ENCODE results near the gene AMPH. TPM values are rescaled to one million over a fixed set of nuclear protein-coding genes. Genes with fewer than 3 reads are reported as not detected.
A peak's percentile ranks its signal among the peaks of the same experiment; 100 is the strongest.
"Not testable (repeated sequence)": the region's sequence is repeated elsewhere in the genome, so short reads cannot be mapped to it uniquely, and the experiment has no call there.

Gene AMPH
- total RNA-seq, 2 experiments from 2014 or later, result not detected

DNA sequence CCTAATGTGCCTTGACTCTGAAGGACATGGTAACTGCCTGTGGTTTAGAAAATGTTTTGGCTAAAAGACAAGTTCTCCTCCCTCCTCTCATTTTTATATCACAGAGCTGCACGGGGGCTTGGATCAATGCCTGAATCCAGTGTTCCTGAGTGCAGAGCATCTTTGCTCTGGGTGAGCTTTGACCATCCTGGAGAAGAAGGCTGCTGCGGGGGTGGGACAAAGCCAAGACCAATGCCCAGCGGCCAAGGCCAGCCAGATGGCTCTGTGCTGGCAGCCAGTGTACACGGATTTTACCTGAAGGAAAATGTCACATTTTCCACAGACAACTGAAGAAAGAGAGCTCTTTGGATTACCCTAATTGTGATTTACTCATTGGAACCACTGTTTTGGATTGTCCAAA, 255.7 kb downstream of the AMPH start:
- Mint-ChIP-seq H3K27ac (no peak overlapping the region), H3K9me3 (ENCODE audit: low read depth) (no peaks in the 10 kb centered on the region), H3K27me3 (no peaks in the 10 kb centered on the region), H3K4me3 (no peak overlapping the region), H3K4me1 (peaks cover 20% of the 10 kb centered on the region), H3K36me3 (peaks cover 33% of the 10 kb centered on the region)
- CTCF ChIA-PET, result interaction anchor here (0.9 to 6.2 kb wide), 4 partner anchors 9 to 270 kb away, joined by 3 to 54 read pairs (median 4); no protein-coding TSS in a partner anchor
- no peak for DNase-seq
- no peak for ATAC-seq

DNA sequence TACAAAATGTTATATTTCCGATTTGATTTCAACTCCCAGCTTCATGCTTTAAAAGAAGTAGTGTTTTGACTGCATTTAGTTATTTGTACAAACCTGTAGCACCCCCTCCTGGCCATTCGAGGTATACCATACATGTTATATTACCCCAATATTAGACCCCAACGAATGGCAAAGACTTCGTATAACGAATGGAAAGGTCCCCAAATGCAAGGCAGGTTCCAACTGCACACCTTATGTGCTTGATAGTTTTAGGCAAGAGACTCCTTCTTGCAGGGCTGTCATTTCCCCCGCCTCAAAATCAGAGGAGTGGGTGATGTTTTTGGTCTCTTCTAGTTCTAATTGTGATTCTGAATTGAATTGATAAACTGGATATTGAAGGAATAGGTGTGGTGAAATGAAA, 256.7 kb downstream of the AMPH start:
- Mint-ChIP-seq H3K36me3 (peaks cover 26% of the 10 kb centered on the region), H3K4me1 (peaks cover 29% of the 10 kb centered on the region), H3K9me3 (ENCODE audit: low read depth) (no peaks in the 10 kb centered on the region), H3K27ac (no peak overlapping the region), H3K27me3 (no peaks in the 10 kb centered on the region), H3K4me3 (no peak overlapping the region)
- peak; percentile 67 for DNase-seq
- CTCF ChIA-PET, result interaction anchor here (0.7 to 6.2 kb wide), 25 partner anchors 9 to 304 kb away, joined by 3 to 54 read pairs (median 4); no protein-coding TSS in a partner anchor
- no peak for ATAC-seq

DNA sequence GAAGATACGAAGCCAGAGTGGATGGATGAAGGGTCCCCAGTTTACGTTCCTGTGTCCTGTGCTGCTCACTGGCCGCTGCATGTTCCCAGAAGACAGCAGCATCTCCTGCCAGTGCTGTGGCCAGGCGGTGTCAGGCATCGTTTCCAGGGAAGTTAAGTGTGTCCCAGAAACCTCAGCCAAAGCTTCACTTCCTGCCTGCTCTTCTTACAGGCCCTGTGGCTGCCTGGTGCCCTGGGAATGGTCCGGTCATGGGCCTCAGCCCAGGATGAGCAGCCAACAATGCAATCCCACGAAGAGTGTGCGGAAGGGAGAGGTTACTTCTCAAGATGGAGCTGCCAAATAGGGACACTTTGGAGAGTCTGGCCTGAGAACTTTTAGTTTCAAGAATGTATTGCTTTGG, 258.0 kb downstream of the AMPH start:
- Mint-ChIP-seq H3K27me3 (no peaks in the 10 kb centered on the region), H3K4me1 (peaks cover 40% of the 10 kb centered on the region), H3K27ac (no peak overlapping the region), H3K36me3 (peaks cover 22% of the 10 kb centered on the region), H3K9me3 (ENCODE audit: low read depth) (no peaks in the 10 kb centered on the region), H3K4me3 (no peak overlapping the region)
- DNase-seq (no peak), ATAC-seq (no peak)
- CTCF ChIA-PET, result interaction anchor here (1.6 to 6.2 kb wide), 4 partner anchors 157 to 265 kb away, joined by 5 to 54 read pairs (median 18); no protein-coding TSS in a partner anchor

DNA sequence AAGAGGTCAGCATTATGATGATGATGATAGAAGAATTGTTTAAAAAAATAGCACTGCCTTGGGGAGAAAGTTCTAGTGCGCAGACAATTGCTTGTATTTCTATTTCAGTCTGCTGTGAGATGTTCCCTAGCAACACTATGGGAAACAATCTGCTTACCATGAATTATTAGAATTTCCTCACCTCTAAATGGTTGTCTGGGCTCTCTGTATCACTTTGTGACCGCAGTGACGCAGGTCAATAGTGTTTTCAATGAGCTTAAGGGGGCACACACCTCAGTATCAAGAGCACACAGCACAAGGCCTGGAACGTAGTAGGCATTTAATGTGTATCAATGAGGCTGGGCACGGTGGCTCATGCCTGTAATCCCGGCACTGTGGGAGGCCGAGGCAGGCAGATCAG, 258.9 kb downstream of the AMPH start:
- Mint-ChIP-seq H3K27ac (no peak overlapping the region), H3K4me1 (peaks cover 49% of the 10 kb centered on the region), H3K27me3 (no peaks in the 10 kb centered on the region), H3K4me3 (no peak overlapping the region), H3K36me3 (peaks cover 19% of the 10 kb centered on the region), H3K9me3 (ENCODE audit: low read depth) (no peaks in the 10 kb centered on the region)
- CTCF ChIA-PET, result interaction anchor here (1.0 to 6.2 kb wide), 3 partner anchors 29 to 264 kb away, joined by 3 to 54 read pairs (median 30); no protein-coding TSS in a partner anchor
- no peak for ATAC-seq
- no peak for DNase-seq

DNA sequence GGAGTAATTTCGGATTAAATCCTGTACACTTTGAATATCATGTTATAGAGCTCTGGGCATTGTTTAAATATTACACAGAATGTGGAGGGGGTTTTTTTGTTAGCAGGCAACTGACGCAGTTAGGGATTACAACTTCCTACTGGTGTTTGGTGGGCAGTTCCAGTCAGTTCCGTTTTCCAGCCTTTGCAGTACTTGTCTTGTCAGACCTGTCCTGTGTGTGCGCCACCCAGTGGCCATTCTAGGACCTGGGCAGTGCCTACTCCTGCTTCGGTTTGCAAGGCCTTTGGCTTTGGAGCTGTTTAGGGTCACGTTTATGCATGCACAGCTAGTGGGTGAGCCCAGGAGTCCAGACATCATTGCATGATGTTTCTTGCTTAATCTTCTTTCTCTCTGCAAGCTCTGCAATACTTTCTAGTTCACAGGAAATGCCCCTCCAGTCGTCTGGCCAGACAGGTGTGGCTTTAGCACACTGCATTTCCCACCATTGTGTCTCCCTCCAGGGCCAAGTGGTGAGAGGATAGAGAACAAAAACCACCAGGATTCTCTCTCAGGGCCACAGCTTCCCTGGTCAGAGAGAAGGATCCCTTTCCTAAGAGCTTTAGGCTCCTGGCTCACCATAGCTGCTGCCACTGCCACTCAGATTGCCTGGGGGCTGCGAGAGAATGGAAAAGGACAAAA, 261.2 kb downstream of the AMPH start:
- DNase-seq, result peak; percentile 91
- CTCF ChIA-PET, result interaction anchor here (0.6 to 7.4 kb wide), 40 partner anchors 8 to 576 kb away, joined by 3 to 314 read pairs (median 4); partner anchors contain the start of gene SFRP4
- Mint-ChIP-seq H3K27ac (peak overlapping the region; percentile 60), H3K4me1 (peaks cover 61% of the 10 kb centered on the region), H3K4me3 (peak overlapping the region; percentile 31), H3K9me3 (ENCODE audit: low read depth) (no peaks in the 10 kb centered on the region), H3K36me3 (peaks cover 21% of the 10 kb centered on the region), H3K27me3 (no peaks in the 10 kb centered on the region)
- peak; percentile 77 for ATAC-seq

DNA sequence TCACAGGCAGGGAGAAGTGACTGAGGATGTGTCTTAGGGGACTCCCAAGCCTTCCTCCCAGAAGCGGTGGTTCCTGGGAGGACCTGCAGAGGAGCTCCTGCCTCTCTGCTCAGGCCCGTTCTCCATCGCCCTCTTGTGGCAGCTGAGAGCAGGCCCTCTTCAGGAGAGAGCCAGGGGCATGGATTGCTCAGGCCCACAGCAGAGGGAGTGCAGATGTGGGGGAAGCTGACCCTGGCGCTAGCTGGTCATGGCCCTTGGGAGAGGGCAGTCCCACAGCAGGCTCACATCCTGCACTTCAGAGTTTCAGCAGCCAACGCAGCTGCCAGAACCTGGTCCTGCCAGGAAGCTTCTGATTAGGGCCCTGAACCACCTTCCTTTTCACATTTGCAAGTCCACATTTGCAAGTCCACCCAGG, 263.0 kb downstream of the AMPH start:
- peaks cover 75% of the 10 kb centered on the region for H3K4me1 Mint-ChIP-seq
- CTCF ChIA-PET, result interaction anchor here (0.7 to 7.4 kb wide), 32 partner anchors 9 to 467 kb away, joined by 3 to 314 read pairs (median 7); partner anchors contain the start of genes SFRP4 and STARD3NL
- H3K27me3 Mint-ChIP-seq, result no peaks in the 10 kb centered on the region
- peaks cover 32% of the 10 kb centered on the region for H3K36me3 Mint-ChIP-seq
- peak; percentile 63 for ATAC-seq
- H3K27ac Mint-ChIP-seq, result peak overlapping the region; percentile 83
- peak; percentile 89 for DNase-seq
- H3K9me3 Mint-ChIP-seq (ENCODE audit: low read depth), result no peaks in the 10 kb centered on the region
- H3K4me3 Mint-ChIP-seq, result peak overlapping the region; percentile 61

DNA sequence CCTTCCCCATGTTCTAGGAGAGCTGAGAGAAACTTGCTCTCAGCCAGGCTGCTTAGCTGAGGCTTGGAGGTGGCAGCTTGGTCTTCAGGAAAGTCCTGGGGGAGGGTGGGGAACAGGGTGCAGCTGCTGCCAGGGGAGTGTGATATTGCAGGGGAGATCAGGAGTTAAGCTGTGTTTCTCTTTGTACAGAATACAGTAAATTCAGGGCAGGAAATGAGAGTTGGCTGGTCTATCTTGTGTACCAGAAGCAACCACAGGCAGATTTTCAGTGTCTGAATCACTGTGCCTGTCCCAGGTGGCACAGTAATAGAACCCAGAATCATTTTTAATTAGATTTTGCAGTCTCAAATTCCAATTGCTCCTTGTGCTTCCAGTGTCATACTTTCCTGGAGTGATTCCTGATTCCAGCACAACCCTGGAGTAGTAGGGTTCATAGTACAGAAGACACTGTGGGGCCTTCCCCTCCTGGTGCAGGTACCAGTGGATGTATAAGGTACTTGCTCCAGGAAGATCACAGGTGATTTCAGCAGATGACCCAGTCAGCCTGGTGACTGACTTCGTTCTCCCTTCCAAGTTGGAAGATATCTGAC, 263.8 kb downstream of the AMPH start:
- peaks cover 77% of the 10 kb centered on the region for H3K4me1 Mint-ChIP-seq
- H3K9me3 Mint-ChIP-seq (ENCODE audit: low read depth), result no peaks in the 10 kb centered on the region
- peak overlapping the region; percentile 83 for H3K27ac Mint-ChIP-seq
- CTCF ChIA-PET, result interaction anchor here (0.7 to 7.4 kb wide), 27 partner anchors 10 to 466 kb away, joined by 3 to 314 read pairs (median 8); partner anchors contain the start of genes SFRP4 and STARD3NL
- H3K4me3 Mint-ChIP-seq, result peak overlapping the region; percentile 61
- H3K27me3 Mint-ChIP-seq, result no peaks in the 10 kb centered on the region
- DNase-seq (peak; percentile 66), ATAC-seq (peak; percentile 60)
- H3K36me3 Mint-ChIP-seq, result peaks cover 35% of the 10 kb centered on the region

DNA sequence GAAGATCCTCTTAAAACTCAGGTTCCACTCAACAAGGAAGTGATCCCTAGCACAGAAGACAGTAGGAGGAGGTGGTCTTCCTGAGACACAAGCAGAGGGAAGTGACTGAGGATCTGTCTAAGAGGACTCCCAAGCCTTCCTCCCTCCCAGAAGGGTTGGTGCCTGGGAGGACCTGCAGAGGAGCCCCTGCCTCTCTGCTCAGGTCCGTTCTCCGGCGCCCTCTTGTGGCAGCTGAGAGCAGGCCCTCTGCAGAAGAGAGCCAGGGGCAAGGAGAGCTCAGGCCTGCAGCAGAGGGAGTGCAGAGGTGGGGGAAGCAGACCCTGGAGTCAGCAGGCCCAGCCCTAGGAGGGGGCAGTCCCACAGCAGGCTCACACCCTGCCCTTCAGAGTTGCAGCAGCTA, 267.8 kb downstream of the AMPH start:
- peak; percentile 90 for DNase-seq
- peak overlapping the region; percentile 98 for H3K27ac Mint-ChIP-seq
- H3K4me3 Mint-ChIP-seq, result peak overlapping the region; percentile 86
- H3K27me3 Mint-ChIP-seq; H3K9me3 Mint-ChIP-seq (ENCODE audit: low read depth): not testable (repeated sequence)
- H3K4me1 Mint-ChIP-seq, result peaks cover 47% of the 10 kb centered on the region
- peaks cover 37% of the 10 kb centered on the region for H3K36me3 Mint-ChIP-seq
- peak; percentile 59 for ATAC-seq
- CTCF ChIA-PET, result interaction anchor here (0.9 to 4.2 kb wide), 15 partner anchors 11 to 256 kb away, joined by 3 to 28 read pairs (median 5); no protein-coding TSS in a partner anchor

DNA sequence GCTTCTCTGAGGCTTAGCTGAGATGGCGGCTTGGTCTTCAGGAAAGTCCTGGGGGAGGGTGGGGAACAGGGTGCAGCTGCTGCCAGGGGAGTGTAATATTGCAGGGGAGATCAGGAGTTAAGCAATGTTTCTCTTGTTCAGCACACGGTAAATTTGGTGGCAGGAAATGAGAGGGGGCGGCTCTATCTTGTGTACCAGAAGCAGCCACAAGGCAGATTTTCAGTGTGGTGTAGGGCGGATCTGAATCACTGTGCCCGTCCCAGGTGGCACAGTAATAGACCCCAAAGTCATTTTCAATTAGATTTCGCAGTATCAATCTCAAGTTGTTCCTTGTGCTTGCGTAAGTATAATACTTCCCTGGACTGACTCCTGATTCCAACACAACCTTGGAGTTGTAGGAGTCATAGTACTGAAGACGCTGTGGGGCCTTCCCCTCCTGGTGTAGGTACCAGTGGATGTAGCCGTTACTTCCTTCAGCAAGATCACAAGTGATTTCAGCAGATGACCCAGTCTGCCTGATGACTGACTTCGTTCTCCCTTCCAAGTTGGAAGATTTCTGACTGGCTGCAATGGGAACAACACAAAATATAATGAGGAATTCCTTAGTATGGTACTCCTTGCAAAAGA, 268.4 kb downstream of the AMPH start:
- peaks cover 40% of the 10 kb centered on the region for H3K4me1 Mint-ChIP-seq
- not testable (repeated sequence) for H3K27me3 Mint-ChIP-seq; H3K9me3 Mint-ChIP-seq (ENCODE audit: low read depth)
- CTCF ChIA-PET, result interaction anchor here (0.9 to 4.2 kb wide), 17 partner anchors 10 to 256 kb away, joined by 3 to 28 read pairs (median 5); no protein-coding TSS in a partner anchor
- DNase-seq (peak; percentile 79), ATAC-seq (peak; percentile 54)
- H3K4me3 Mint-ChIP-seq, result peak overlapping the region; percentile 86
- peak overlapping the region; percentile 98 for H3K27ac Mint-ChIP-seq
- H3K36me3 Mint-ChIP-seq, result peaks cover 37% of the 10 kb centered on the region

DNA sequence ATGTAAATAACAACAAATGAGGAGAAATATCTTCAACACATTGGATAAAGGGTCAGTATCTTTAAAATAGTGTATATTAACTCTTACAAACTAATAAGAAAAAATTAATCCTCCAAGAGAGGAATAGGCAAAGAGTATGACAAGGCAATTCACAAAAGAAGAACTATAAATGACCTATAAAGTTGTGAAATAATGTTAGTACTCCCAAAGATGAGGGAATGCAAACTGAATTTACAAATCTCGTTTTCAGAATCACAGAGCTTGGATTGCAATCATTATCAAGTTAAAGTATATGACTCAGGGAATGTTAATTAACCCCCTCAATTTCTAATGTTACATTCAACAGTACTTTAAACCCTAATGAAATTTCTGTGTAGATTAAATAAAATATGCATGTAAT, 270.4 kb downstream of the AMPH start:
- H3K9me3 Mint-ChIP-seq (ENCODE audit: low read depth), result no peaks in the 10 kb centered on the region
- no peaks in the 10 kb centered on the region for H3K27me3 Mint-ChIP-seq
- H3K4me3 Mint-ChIP-seq, result peak overlapping the region; percentile 99
- peaks cover 26% of the 10 kb centered on the region for H3K4me1 Mint-ChIP-seq
- H3K27ac Mint-ChIP-seq, result peak overlapping the region; percentile 95
- CTCF ChIA-PET, result interaction anchor here (1.1 to 4.2 kb wide), 4 partner anchors 16 to 145 kb away, joined by 4 to 28 read pairs (median 16); no protein-coding TSS in a partner anchor
- H3K36me3 Mint-ChIP-seq, result peaks cover 33% of the 10 kb centered on the region
- no peak for ATAC-seq
- no peak for DNase-seq

DNA sequence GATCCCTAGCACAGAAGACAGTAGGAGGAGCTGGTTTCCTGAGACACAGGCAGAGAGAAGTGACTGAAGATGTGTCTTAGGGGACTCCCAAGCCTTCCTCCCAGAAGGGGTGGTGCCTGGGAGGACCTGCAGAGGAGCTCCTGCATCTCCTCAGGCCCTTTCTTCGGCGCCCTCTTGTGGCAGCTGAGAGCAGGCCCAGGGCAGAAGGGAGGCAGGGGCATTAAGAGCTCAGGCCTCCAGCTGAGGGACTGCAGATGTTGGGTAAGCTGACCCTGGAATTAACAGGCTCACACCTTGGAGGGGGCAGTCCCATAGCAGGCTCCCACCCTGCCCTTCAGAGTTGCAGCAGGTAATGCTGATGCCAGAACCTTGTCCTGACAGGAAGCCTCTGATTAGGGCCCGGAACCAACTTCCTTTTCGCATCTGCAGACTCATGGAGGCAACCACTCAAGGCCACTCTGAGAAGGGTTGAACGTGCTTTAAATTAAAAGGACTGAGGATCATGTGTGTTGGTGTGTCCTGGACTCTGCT, 272.0 kb downstream of the AMPH start:
- Mint-ChIP-seq H3K36me3 (peaks cover 21% of the 10 kb centered on the region), H3K4me3 (peak overlapping the region; percentile 99), H3K27ac (peak overlapping the region; percentile 95), H3K4me1 (peaks cover 13% of the 10 kb centered on the region)
- peak; percentile 83 for DNase-seq
- not testable (repeated sequence) for H3K9me3 Mint-ChIP-seq (ENCODE audit: low read depth); H3K27me3 Mint-ChIP-seq
- peak; percentile 72 for ATAC-seq
- CTCF ChIA-PET, result interaction anchor here (1.1 to 1.8 kb wide), 6 partner anchors 10 to 143 kb away, joined by 3 to 6 read pairs (median 4); no protein-coding TSS in a partner anchor

DNA sequence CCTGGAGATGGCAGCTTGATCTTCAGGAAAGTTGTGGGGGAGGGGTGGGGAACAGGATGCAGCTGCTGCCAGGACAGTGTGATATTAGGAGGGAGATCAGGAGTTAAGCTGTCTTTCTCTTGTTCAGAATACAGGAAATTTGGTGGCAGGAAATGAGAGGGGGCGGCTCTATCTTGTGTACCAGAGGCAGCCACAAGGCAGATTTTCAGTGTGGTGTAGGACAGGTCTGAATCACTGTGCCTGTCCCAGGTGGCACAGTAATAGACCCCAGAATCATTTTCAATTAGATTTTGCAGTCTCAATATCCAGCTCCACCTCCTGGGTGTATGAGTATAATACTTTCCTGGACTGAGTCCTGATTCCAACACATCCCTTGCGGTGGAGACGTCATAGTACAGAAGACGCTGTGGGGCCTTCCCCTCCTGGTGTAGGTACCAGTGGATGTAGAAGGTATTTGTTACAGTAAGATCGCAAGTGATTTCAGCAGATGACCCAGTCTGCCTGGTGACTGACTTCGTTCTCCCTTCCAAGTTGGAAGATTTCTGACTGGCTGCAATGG, 272.8 kb downstream of the AMPH start:
- H3K36me3 Mint-ChIP-seq, result peaks cover 15% of the 10 kb centered on the region
- DNase-seq, result peak; percentile 75
- not testable (repeated sequence) for H3K4me1 Mint-ChIP-seq

More for the DNA sequence above, 272.8 kb downstream of the AMPH start:
- CTCF ChIA-PET, result interaction anchor here (1.1 to 1.8 kb wide), 6 partner anchors 11 to 142 kb away, joined by 3 to 6 read pairs (median 4); no protein-coding TSS in a partner anchor
- Mint-ChIP-seq H3K4me3 (peak overlapping the region; percentile 99), H3K27ac (peak overlapping the region; percentile 95)
- H3K27me3 Mint-ChIP-seq; H3K9me3 Mint-ChIP-seq (ENCODE audit: low read depth): not testable (repeated sequence)
- peak; percentile 37 for ATAC-seq

Data from activated CD8-positive, alpha-beta memory T cell treated with anti-CD3 and anti-CD28 coated beads, Interleukin-2, amount 10 ng/mL, durations not matched to agents 7 days and 5 days (primary cell).